Mononuclear cell (primary cell): ENCODE data around the gene NDFIP1. TPM values are rescaled to one million over a fixed set of nuclear protein-coding genes. Genes with fewer than 3 reads are reported as not detected.
"Not testable (repeated sequence)": the region's sequence is repeated elsewhere in the genome, so short reads cannot be mapped to it uniquely, and the experiment has no call there.

Experiments used
- H3K27me3 ChIP-seq: 2 replicates; pipeline ENCODE4 v1.6.0; 2011; ENCODE audit warnings: low read length, control low read depth; ENCODE audit not compliant: insufficient read depth
- H3K4me1 ChIP-seq: 2 replicates; pipeline ENCODE4 v1.5.1; 2011; ENCODE audit warnings: mild to moderate bottlenecking, low read length, control low read depth; ENCODE audit not compliant: insufficient read depth
- H3K4me3 ChIP-seq: 2 replicates; pipeline ENCODE4 v1.5.1; 2011; ENCODE audit warnings: mild to moderate bottlenecking, low read length, moderate library complexity
- H3K9me3 ChIP-seq: 2 replicates; pipeline ENCODE4 v1.5.1; 2011; ENCODE audit warnings: low read depth, mild to moderate bottlenecking, control low read depth, low read length
- total RNA-seq: library from RNA; depleted of rRNA; stranded (reverse); fragments of >200 nt; gene quantifications from one replicate; pipeline ENCODE4 v1.2.3, GENCODE V29; 2012

The NDFIP1 gene
- total RNA-seq, 1 donor: 195 TPM

DNA sequence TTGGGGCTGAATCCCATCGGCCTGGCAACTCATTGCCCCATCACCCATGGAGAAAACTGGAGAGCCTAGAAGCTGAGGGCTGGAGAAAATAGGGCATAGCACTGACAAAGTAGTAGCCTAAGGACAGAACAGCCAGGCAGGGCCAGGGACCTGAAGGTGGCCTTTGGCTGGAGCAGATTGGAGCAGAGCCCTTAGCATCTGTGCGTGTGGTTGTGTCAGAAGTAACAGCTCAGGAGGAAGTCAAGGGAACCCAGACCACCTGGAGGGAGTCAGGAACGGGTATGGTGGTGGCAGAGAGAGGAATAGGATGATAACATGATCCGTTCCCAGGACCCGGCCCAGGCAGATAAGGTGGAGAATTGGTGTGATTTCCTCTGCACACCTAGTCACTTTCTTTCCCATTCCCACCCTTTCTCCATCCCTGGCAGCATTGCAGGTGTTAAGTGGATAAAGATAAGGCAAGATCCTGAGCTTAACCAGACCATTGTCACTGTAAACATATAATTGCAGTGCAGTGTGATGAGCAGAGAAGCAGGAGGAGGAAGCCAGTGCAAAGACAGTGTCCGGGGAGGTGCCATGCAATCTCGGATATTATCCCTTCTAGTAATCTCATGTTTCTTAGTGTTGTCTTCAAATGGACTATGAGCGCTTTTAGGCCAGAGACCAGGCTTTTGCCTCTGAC, 67.0 kb downstream of the NDFIP1 start:
- no peaks in the 10 kb centered on the region for H3K27me3 ChIP-seq
- no peaks in the 10 kb centered on the region for H3K4me1 ChIP-seq
- H3K9me3 ChIP-seq: no peaks in the 10 kb centered on the region
- no peak overlapping the region for H3K4me3 ChIP-seq

- H3K4me3 ChIP-seq: no peak overlapping the region
- H3K9me3 ChIP-seq: no peaks in the 10 kb centered on the region
- no peaks in the 10 kb centered on the region for H3K27me3 ChIP-seq
- no peaks in the 10 kb centered on the region for H3K4me1 ChIP-seq
These were observed 67.7 kb downstream of the NDFIP1 start for GRCh38 chr5:142176255-142176654.

DNA sequence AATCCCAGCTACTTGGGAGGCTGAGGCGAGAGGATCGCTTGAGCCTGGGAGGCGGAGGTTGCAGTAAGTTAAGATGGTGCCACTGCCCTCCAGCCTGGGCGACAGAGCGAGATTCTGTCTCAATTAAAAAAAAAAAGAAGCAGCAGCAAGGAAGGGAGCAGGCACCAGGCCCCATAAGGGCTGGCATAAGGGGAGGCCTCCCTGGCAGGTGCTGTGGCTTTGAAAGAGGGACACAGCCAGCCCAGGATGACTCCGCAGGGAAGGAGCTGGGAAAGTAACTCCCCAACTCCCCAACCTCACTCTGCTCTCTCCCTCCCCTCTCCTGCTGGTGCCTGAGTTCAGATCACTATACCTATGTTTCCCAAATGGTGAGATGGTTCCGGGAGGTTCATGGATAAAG, 70.1 kb downstream of the NDFIP1 start:
- Histone ChIP-seq H3K4me1 (no peaks in the 10 kb centered on the region), H3K4me3 (no peak overlapping the region), H3K9me3 (no peaks in the 10 kb centered on the region), H3K27me3 (no peaks in the 10 kb centered on the region)

DNA sequence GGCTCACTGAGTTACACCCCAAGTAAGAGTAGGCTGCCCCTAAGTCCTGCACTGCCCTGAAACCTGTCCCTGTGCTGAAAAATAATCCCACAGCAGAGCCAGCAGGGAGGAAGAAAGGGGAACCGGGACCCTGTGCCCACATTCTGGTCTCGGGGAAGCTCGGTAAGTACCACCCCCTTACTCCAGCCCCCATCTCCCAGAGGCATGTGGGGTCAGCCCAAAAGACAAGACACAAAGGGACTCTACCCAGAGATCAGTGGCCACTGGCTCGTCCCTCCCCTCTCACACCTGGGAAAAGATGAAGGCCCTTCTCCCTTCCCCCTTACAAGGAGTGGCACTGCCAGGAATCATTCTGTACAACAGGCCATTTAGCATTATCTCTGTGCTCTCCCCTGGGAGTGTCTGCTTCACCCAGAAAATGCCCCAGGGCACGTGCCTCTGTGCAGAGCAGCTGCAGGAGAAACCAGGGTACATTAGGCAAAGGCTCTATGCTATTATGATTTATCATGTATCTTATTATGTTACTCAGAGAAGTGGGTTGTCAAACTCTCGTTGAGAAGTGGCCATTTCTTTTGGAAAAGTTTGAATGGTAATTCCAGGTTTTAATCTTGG, 71.3 kb downstream of the NDFIP1 start:
- Histone ChIP-seq H3K9me3 (no peaks in the 10 kb centered on the region), H3K27me3 (no peaks in the 10 kb centered on the region), H3K4me3 (no peak overlapping the region), H3K4me1 (no peaks in the 10 kb centered on the region)

DNA sequence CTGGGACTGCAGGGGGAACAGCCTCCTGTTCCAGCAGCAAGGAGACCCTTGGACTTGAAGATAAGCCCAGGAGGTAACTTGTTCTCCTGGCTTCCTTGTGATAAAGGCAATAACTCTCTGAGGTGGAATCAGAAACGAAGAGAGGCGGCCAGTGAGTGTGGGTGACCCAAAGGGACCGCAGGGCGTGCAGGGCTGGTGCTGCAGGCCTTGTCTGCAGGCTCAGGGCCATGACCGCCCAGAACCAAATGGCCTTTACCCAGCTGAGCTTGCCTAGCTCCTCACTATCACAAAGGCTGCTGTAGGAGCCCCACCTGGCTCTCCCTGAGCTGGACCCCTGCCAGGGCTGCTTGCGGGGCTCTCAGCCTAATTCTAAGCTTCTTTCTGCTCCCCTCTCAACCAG, 72.5 kb downstream of the NDFIP1 start:
- no peaks in the 10 kb centered on the region for H3K27me3 ChIP-seq
- no peaks in the 10 kb centered on the region for H3K4me1 ChIP-seq
- no peak overlapping the region for H3K4me3 ChIP-seq
- no peaks in the 10 kb centered on the region for H3K9me3 ChIP-seq

DNA sequence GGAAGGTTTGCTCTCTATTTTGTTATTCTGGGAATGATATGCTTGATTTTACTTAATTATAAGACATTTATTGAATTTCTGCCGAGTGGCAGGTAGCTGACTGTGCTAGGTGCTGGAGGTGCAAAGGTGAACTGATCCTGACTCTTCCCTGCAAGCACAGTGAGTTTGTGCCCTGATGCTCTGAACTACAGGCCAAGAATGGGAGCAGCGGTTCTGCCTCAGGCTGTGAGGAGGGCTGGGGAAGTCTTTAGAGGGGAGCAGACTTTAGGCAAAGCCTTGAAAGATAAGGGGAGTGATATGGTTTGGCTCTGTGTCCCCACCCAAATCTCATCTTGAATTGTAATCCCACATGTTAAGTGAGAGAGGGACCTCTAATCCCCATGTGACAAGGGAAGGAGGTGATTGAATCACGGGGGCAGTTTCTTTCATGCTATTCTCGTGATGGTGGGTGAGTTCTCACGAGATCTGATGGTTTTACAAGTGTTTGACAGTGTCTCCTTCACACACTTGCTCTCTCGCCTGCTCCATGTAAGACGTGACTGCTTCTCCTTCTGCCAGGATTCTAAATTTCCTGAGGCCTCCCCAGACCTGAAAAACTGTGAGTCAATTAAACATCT, 73.1 kb downstream of the NDFIP1 start:
- Histone ChIP-seq H3K4me3 (no peak overlapping the region), H3K4me1 (no peaks in the 10 kb centered on the region), H3K9me3 (no peaks in the 10 kb centered on the region), H3K27me3 (no peaks in the 10 kb centered on the region)

DNA sequence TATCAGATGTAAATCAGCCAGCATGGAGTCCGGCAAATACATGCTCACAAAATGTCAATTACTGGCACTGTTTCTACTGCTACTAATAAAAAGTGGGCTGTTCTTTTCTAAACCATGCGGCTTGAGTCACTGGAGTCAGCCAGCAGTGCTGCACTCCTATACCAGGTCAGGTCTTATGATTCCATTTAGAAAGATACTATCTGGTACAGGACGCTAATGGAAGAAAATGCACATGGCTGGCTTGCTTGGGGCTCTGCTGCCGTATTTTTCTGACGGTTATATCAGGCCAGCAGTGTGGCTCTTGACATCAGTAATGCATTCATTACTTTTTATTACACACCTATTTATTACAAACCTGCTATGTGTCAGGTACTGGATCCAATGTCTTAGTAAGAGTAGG, 74.3 kb downstream of the NDFIP1 start:
- Histone ChIP-seq H3K4me1 (no peaks in the 10 kb centered on the region), H3K4me3 (no peak overlapping the region), H3K27me3 (no peaks in the 10 kb centered on the region), H3K9me3 (no peaks in the 10 kb centered on the region)

DNA sequence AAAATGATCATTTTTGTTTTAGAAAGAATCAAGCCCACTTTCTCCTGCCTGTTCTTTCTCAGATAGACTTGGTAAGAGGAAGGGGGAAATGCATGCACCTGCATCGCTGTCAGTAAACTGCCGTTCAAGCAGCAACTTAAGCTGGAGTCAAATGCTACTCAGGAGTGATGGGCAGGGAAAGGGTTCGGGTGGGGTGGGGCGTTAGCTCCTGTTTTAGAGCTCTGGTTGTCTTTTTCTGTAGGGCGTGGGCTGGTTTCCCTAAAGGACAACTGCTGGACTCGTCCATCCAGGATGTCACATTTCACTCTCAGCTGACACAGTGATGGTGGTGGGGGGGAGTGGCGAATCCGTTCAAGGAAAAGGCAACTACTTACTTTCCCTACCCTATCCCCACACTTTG, 75.0 kb downstream of the NDFIP1 start:
- H3K9me3 ChIP-seq: no peaks in the 10 kb centered on the region
- H3K4me3 ChIP-seq: no peak overlapping the region
- H3K4me1 ChIP-seq: no peaks in the 10 kb centered on the region
- H3K27me3 ChIP-seq: no peaks in the 10 kb centered on the region

GRCh38 chr5:142184988-142185387, 76.4 kb downstream of the NDFIP1 start:
- H3K9me3 ChIP-seq: no peaks in the 10 kb centered on the region
- H3K27me3 ChIP-seq: no peaks in the 10 kb centered on the region
- no peak overlapping the region for H3K4me3 ChIP-seq
- H3K4me1 ChIP-seq: no peaks in the 10 kb centered on the region

GRCh38 chr5:142186514-142186856, 77.9 kb downstream of the NDFIP1 start:
- H3K4me1 ChIP-seq: no peaks in the 10 kb centered on the region
- H3K4me3 ChIP-seq: no peak overlapping the region
- no peaks in the 10 kb centered on the region for H3K9me3 ChIP-seq
- no peaks in the 10 kb centered on the region for H3K27me3 ChIP-seq

DNA sequence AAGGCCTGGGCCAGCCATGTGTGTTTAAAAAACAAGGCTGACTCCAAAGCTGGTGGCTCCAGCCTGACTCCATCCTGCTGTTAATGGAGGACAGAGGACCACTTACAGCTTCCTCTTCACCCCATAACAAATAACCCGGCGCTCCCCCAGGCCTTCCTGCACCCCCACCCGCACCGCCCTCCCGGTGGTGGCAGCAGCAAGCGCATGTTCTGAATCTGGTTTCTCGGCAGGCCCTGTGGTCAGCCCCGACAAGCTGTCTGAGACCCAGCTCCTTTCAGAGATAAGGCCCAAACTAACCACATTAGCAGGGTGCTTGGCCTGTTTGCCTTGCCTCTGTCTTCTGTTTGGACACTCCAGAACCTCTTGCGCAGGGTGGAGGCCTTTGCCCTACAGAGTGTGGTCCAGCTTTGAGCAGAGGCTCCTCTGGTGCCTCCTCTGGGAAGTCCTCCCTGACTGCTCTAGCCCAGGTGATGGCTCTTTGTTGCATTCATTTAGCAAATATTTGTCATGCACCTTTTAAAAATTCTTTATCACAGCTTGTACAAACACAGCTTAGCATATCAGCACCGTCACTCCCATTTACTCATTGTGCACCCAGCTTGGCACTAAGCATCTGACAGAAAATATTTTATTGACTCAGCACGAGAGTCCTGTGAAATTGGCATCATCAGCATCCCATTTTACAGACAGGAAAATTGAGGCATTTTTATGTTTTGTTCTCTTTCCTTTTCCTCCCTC, 78.4 kb downstream of the NDFIP1 start:
- H3K9me3 ChIP-seq: no peaks in the 10 kb centered on the region
- no peaks in the 10 kb centered on the region for H3K27me3 ChIP-seq
- no peak overlapping the region for H3K4me3 ChIP-seq
- no peaks in the 10 kb centered on the region for H3K4me1 ChIP-seq

DNA sequence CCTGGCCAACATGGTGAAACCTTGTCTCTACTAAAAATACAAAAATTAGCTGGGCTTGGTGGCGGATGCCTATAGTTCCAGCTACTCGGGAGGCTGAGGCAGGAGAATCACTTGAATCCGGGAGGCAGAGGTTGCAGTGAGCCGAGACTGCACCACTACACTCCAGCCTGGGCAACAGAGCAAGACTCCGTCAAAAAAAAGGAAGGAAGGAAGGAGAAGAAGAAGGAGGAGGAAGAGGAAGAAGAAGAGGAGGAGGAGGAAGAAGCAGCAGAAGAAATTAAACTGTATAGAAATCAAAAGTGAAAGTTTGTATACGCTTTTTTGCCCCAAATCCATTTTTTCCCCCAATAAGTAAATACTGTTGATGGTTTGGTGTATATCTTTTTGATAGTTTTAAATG, 80.1 kb downstream of the NDFIP1 start:
- H3K4me3 ChIP-seq, H3K27me3 ChIP-seq: not testable (repeated sequence)

DNA sequence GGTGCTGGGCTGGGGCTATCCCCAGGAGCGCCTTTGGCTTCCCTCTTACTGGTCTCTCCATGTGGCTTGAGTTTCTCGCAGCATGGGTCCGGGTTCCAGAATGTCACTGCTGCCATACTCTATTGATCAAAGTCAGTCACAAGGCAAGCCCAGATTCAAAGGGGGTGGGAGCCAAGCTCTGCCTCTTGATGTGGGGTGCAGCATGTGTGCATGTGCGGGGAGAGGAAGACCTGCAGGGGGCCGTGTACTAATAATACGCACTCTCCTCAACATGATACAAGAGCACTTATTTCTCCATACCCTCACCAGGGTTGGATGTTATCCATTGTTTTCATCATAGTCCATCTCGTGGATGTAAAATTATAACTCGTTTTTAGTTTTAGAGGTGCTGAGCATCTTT, 81.2 kb downstream of the NDFIP1 start:
- Histone ChIP-seq H3K9me3 (no peaks in the 10 kb centered on the region), H3K27me3 (no peaks in the 10 kb centered on the region), H3K4me3 (no peak overlapping the region), H3K4me1 (no peaks in the 10 kb centered on the region)

More for the DNA sequence above, 80.1 kb downstream of the NDFIP1 start:
- not testable (repeated sequence) for H3K4me1 ChIP-seq, H3K9me3 ChIP-seq

- Histone ChIP-seq H3K4me1 (no peaks in the 10 kb centered on the region), H3K9me3 (no peaks in the 10 kb centered on the region), H3K27me3 (no peaks in the 10 kb centered on the region), H3K4me3 (no peak overlapping the region)
These were observed 83.2 kb downstream of the NDFIP1 start for GRCh38 chr5:142191776-142192175.

DNA sequence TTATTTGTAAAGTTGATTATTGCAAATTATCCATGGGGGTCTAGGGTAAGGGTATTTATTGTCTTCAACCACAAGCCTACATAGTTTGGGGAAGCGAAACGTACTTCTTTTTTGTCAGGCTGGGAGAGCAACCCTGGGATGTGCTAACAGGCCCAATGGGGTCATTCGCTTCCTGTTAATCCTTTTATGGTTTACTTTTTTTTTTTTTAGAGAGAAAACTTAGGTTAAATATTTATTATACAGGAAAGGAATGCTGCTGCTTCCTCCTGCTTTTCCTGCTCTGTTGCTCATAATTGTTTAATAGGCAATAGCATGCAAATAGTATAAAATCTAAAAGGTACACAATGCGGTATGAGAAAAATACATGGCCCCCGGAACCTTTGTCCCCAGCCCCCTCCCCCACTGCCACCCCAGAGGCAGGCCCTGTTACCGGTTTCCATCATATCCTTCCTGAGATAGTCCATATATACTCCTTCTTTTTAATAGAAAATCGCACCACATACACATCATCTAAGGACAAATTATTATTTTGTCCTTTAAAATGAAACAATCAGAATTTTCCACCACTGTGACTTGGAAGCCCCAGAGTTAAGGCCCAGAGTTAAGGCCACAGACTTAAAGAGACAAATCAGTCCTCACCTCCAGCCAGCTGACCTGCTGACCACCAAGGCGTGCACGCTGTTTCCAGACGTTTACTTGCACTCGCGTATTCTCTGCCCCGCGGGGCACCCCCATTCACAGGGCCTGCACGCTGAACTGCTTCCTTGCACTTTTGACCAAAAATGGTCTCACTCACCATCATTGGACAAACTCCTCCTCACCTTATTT, 83.9 kb downstream of the NDFIP1 start:
- Histone ChIP-seq H3K9me3 (no peaks in the 10 kb centered on the region), H3K4me3 (no peak overlapping the region), H3K27me3 (no peaks in the 10 kb centered on the region), H3K4me1 (no peaks in the 10 kb centered on the region)
